Hematopoietic multipotent progenitor cell (in vitro differentiated cells): ENCODE data around the gene MLXIPL. TPM values are rescaled to one million over a fixed set of nuclear protein-coding genes. Genes with fewer than 3 reads are reported as not detected.
"Not testable (repeated sequence)": the region's sequence is repeated elsewhere in the genome, so short reads cannot be mapped to it uniquely, and the experiment has no call there.

Experiments used
- DNase-seq, 3 donors: peaks; one replicate each; pipeline ENCODE4 v3.0.0-alpha.2; 2011 to 2015; ENCODE audit warnings: low read depth in 2 of 3, low spot score in 2 of 3
- total RNA-seq: library from RNA; depleted of rRNA; stranded (reverse); fragments of >200 nt; gene quantifications from one replicate; pipeline ENCODE4 v1.2.3, GENCODE V29; 2012

The MLXIPL gene
- total RNA-seq, 1 donor = not detected

GRCh38 chr7:73556208-73557107 lies 67.9 kb downstream of the MLXIPL start:
- no peak for DNase-seq

DNA sequence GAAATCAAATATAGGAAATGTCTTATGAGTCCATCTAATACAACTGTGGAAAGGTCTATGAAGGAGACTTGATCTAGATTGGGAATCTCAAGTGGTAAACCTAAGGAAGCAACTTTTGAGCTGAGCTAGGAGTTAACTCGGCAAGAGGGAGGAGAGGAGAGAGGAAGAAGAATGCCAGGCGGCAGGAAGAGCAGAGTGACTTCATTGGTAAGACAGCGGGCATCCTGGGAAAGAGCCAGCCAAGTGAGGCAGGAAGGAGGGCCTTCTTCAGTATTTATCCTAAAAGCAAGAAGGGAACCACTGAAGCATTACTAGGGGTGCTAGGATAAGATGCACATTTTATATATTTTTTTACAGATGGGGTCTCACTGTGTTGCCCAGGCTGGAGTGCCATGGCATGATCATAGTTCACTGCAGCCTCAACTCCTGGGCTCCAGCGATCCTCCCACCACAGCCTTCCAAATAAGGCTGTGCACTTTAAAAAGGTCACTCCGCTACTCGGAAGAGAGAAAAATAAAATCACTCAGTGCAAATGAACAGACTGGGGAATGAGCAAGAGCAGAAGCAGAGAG lies 68.8 kb downstream of the MLXIPL start:
- no peak for DNase-seq

- DNase-seq = not testable (repeated sequence)
Measured at GRCh38 chr7:73550093-73550492, 74.2 kb downstream of the MLXIPL start.

- DNase-seq = no peak
Measured at GRCh38 chr7:73549176-73549575, 75.1 kb downstream of the MLXIPL start.

- no peak for DNase-seq
Measured at GRCh38 chr7:73547841-73548240, 76.5 kb downstream of the MLXIPL start.

GRCh38 chr7:73544678-73545077 lies 79.6 kb downstream of the MLXIPL start:
- no peak for DNase-seq

Other genes with a start within 250 kb of the MLXIPL start
- gene FZD9, start 190.7 kb downstream of the MLXIPL start, total RNA-seq = 0.54 TPM
- 22.9 TPM for gene BAZ1B, start 102.2 kb downstream of the MLXIPL start, total RNA-seq
- gene BCL7B, start 66.8 kb downstream of the MLXIPL start, total RNA-seq = 16.4 TPM
- gene TBL2, start 45.9 kb downstream of the MLXIPL start, total RNA-seq = 51.2 TPM
- gene VPS37D, start 43.3 kb upstream of the MLXIPL start, total RNA-seq = not detected
- gene DNAJC30, start 58.9 kb upstream of the MLXIPL start, total RNA-seq = 4.8 TPM
- 20.2 TPM for gene BUD23, start 59.1 kb upstream of the MLXIPL start, total RNA-seq
- 0.27 TPM for gene STX1A, start 95.1 kb upstream of the MLXIPL start, total RNA-seq
- gene ABHD11, start 114.3 kb upstream of the MLXIPL start, total RNA-seq = 11.3 TPM
- not detected for gene CLDN3, start 145.7 kb upstream of the MLXIPL start, total RNA-seq
- under 0.01 TPM for gene CLDN4, start 206.5 kb upstream of the MLXIPL start, total RNA-seq
- 0.27 TPM for gene METTL27, start 218.0 kb upstream of the MLXIPL start, total RNA-seq
- gene TMEM270, start 236.6 kb upstream of the MLXIPL start, total RNA-seq = not detected